Prostate gland (tissue), 2 donors: ENCODE data around the gene DNAAF5.

ENCODE experiments used
- CTCF ChIP-seq, 4 experiments: fragments of 200-600 bp in 2 of 4; fragments of 450-650 bp in 2 of 4; sonication (generic) in 2 of 4; IDR thresholded peaks; 1 replicate in 3 of 4; 2 replicates in 1 of 4; pipeline ENCODE4 v1.5.1; 2016 to 2019; ENCODE audit warnings: antibody characterized with exemption in 4 of 4, mild to moderate bottlenecking in 2 of 4, moderate library complexity in 2 of 4
- POLR2A ChIP-seq: fragments of 450-650 bp; IDR thresholded peaks from one replicate; pipeline ENCODE4 v1.6.1; 2016; ENCODE audit warnings: antibody characterized with exemption, mild to moderate bottlenecking

DNA sequence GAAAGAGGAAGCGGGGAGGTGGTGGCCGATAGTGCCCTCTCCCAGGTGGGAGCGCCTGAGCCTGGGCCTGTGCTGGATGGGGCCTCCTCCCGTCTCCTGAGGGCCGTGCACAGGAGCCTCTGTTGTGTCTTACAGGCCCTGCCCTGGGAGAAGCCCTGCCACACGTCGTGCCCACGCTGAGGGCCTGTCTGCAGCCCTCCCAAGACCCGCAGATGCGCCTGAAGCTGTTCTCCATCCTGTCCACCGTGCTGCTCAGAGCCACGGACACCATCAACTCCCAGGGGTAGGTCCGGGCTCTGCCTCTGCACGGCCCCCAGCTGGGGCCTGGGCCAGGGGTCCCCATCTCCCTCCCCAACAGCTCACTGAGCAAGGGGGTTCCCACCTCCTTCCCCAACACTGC is 43.8 kb downstream of the DNAAF5 start:
- TF ChIP-seq CTCF (IDR thresholded peaks at IDR 0.05) (no peak), POLR2A (no peak)
